K562 treated with DMSO at 1 percent for 12 hours (cell line): ENCODE results near the gene WDR31. TPM values are rescaled to one million over a fixed set of nuclear protein-coding genes. Genes with fewer than 3 reads are reported as not detected.

ENCODE experiments used
- total RNA-seq: library from RNA; unstranded; fragments of 300-600 nt; gene quantifications from 2 replicates; pipeline ENCODE4 v1.2.3, GENCODE V29; 2022; ENCODE audit not compliant: insufficient read depth

The WDR31 gene
- total RNA-seq: 1.4 and 5.8 TPM in 2 replicates

GRCh38 chr9:113340011-113340699, at the start of gene WDR31:
TSS of gene WDR31 (minus strand) at chr9:113340275. CDS start at chr9:113332022, 8,253 bp downstream.

GRCh38 chr9:113376634-113377567, 36.8 kb upstream of the WDR31 start, which contains the start of gene HDHD3:
TSS of gene HDHD3 (minus strand) at chr9:113376986. CDS start at chr9:113374354, 2,632 bp downstream.

GRCh38 chr9:113349445-113350094, 9.5 kb upstream of the WDR31 start, which contains the start of gene BSPRY:
TSS of gene BSPRY (plus strand) at chr9:113349541. CDS start at chr9:113349580, 39 bp downstream.

DNA sequence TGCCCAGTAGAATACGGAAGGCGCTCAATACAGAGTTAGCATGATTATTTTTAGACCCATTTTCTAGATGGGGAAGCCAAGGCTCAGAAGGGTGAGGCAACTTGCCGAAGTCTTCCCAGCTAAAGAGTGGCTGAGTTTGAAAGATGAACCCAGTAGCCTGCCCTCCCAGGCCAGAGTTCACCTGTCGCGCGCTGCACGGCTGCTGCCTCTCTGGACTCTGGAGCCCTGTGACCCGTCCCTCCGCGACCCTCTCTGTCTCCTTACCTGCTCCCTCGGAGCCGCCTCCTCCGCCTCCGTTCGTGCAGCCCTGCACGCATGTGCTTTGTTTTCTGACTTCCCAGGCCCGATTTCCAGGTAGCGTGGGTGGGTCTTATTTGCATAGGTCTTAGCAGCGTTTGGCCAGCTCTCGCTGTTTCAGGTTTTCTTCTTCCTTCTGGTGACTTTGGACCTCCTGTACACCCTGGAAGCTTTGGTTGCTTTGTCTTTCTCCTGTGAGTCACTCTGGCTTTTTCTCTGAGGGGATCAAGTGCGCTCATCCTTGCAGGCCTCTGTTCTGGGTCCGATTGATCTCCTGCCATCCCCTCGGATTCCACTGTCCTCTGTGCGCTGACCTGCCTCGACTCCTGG, 37.2 kb downstream of the WDR31 start, which contains the start of gene RNF183:
Gene RNF183, minus strand, starts transcription at position 585 of the 627 bp plus-strand sequence. CDS start 5,192 bp downstream, outside the sequence.

DNA sequence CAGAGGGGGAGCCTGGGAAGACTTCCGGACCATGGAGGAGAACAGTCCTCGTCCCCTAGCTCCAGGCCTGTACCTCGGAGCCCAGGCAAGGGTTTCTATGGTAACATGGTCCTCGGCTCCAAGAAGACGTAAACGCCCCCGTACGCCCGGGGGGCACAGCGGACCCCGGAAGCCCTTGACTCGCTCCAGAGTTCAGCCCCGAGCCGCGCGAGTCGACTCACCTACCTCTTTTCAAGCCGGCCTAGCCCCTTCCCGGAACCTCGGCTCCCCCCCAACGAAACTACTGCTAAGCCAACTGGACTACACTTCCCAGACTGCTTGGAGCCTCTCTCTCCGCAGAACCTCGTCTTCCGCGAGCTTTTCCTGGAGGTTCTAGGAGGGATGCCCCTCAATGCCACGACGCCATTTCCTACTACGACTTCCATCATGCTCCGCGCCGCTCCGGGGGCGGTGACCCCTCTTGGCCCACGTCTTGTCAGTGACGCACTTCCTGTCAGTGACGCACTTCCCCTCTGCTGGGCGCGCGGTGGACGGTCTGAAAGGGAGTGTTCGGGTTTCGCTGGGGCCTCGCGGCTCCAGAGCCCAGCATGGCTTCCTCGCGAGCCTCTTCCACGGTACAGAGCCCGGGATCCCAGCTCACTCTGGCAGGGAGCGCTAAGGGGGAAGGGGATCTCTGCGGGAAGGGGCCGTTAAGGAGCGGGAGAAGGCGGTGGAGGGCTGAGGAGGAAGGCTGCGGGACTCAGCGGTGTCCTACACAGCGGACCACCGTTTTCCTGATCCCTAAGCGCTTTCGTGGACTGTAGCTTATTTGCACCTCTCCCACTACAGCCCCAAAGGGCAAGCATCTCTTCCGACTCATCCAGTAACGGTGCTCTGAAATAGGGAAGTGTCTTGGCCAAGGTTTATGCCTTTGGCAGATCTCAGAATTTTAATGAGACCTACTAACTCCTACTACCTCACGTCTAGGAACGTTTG, 64.6 kb downstream of the WDR31 start, which contains the start of the genes CDC26 and PRPF4:
Gene CDC26, minus strand, starts transcription at position 416 of the 975 bp plus-strand sequence. CDS start 3,065 bp downstream, outside the sequence.
Gene PRPF4, plus strand, starts transcription at position 502 of the 975 bp plus-strand sequence. Its CDS starts 86 bp downstream, at position 588.

Other genes starting within 250 kb of the WDR31 start
- 1.9 and 3.5 TPM in 2 replicates for gene SLC31A2, start 189.3 kb downstream of the WDR31 start, total RNA-seq
- 5.7 and 17.8 TPM in 2 replicates for gene FKBP15, start 119.0 kb downstream of the WDR31 start, total RNA-seq
- gene SLC31A1, start 118.7 kb downstream of the WDR31 start, total RNA-seq: 18.8 and 55.7 TPM in 2 replicates
- 29.7 and 31.8 TPM in 2 replicates for gene CDC26, start 64.7 kb downstream of the WDR31 start, total RNA-seq
- 14.3 and 29.1 TPM in 2 replicates for gene PRPF4, start 64.6 kb downstream of the WDR31 start, total RNA-seq
- 0.53 TPM in 1 of 2 replicates, not detected in the other for gene RNF183, start 36.9 kb downstream of the WDR31 start, total RNA-seq
- gene BSPRY, start 9.3 kb upstream of the WDR31 start, total RNA-seq: 0.97 and 1.1 TPM in 2 replicates
- 43.8 and 46.9 TPM in 2 replicates for gene HDHD3, start 36.7 kb upstream of the WDR31 start, total RNA-seq
- gene ALAD, start 61.0 kb upstream of the WDR31 start, total RNA-seq: 24.0 and 59.9 TPM in 2 replicates
- 51.2 and 78.7 TPM in 2 replicates for gene POLE3, start 70.4 kb upstream of the WDR31 start, total RNA-seq
- 0.41 TPM in 1 of 2 replicates, not detected in the other for gene C9orf43, start 70.5 kb upstream of the WDR31 start, total RNA-seq
- gene RGS3, start 123.5 kb upstream of the WDR31 start, total RNA-seq: 5.6 and 8.1 TPM in 2 replicates